Gastroesophageal sphincter (tissue), 3 donors: ENCODE data around the gene ADAD2.

Experiments
- EP300 ChIP-seq: sonication (generic); formaldehyde crosslinking; IDR thresholded peaks from one replicate; pipeline ENCODE4 v1.6.1; 2017; ENCODE audit warnings: antibody characterized with exemption, mild to moderate bottlenecking
- POLR2A ChIP-seq, 2 donors: fragments of 450-650 bp; IDR thresholded peaks; one replicate each; pipeline ENCODE4 v1.6.1; 2017; ENCODE audit warnings: antibody characterized with exemption in 2 of 2, mild to moderate bottlenecking in 2 of 2, moderate library complexity in 1 of 2
- POLR2AphosphoS5 ChIP-seq: sonication (generic); formaldehyde crosslinking; IDR thresholded peaks from one replicate; pipeline ENCODE4 v1.6.1; 2017; ENCODE audit warnings: antibody characterized with exemption
- TF ChIP-seq, protein P1 (sequence below), 4 experiments: fragments of 200-600 bp in 2 of 4; fragments of 450-650 bp in 2 of 4; sonication (generic) in 1 of 4; IDR thresholded peaks; one replicate each; pipeline ENCODE4 v1.5.1; 2017 to 2019; ENCODE audit warnings: antibody characterized with exemption in 4 of 4, mild to moderate bottlenecking in 2 of 4, moderate library complexity in 2 of 4

DNA sequence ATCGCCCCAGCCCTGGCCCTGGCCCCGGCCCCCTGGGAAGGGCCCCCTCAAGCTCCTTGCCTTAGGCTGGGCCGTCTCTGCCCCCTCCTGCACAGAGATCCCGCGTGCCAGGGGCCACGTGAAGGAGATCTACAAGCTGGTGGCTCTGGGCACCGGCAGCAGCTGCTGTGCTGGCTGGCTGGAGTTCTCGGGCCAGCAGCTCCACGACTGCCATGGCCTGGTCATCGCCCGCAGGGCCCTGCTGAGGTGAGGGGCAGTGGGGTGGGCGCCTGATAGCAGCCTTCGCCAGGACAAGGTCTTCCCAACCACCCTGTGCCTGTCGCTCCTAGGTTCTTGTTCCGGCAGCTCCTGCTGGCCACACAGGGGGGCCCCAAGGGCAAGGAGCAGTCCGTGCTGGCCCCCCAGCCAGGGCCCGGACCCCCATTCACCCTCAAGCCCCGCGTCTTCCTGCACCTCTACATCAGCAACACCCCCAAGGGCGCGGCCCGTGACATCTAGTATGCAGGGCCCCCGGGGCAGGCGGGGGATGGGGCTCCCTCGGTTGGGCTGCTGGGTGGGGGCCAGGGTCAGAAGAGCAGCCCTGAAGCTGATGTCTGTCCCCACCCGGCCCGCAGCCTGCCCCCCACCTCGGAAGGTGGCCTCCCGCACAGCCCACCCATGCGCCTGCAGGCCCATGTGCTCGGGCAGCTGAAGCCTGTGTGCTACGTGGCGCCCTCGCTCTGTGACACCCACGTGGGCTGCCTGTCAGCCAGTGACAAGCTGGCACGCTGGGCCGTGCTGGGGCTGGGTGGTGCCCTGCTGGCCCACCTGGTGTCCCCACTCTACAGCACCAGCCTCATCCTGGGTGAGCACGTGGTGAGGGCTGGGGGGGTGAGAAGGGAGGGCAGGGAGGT, 4.5 kb downstream of the ADAD2 start:
- TF ChIP-seq, protein P1, sequence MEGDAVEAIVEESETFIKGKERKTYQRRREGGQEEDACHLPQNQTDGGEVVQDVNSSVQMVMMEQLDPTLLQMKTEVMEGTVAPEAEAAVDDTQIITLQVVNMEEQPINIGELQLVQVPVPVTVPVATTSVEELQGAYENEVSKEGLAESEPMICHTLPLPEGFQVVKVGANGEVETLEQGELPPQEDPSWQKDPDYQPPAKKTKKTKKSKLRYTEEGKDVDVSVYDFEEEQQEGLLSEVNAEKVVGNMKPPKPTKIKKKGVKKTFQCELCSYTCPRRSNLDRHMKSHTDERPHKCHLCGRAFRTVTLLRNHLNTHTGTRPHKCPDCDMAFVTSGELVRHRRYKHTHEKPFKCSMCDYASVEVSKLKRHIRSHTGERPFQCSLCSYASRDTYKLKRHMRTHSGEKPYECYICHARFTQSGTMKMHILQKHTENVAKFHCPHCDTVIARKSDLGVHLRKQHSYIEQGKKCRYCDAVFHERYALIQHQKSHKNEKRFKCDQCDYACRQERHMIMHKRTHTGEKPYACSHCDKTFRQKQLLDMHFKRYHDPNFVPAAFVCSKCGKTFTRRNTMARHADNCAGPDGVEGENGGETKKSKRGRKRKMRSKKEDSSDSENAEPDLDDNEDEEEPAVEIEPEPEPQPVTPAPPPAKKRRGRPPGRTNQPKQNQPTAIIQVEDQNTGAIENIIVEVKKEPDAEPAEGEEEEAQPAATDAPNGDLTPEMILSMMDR (IDR thresholded peaks at IDR 0.05), result no peak
- no peak for TF ChIP-seq POLR2A (IDR thresholded peaks at IDR 0.05)
- no peak for TF ChIP-seq POLR2AphosphoS5
- no peak for TF ChIP-seq EP300
